Transverse colon (tissue), 4 donors: ENCODE data around the gene ALS2. TPM values are rescaled to one million over a fixed set of nuclear protein-coding genes. Genes with fewer than 3 reads are reported as not detected.
"Not testable (repeated sequence)": the region's sequence is repeated elsewhere in the genome, so short reads cannot be mapped to it uniquely, and the experiment has no call there.

ENCODE experiments used
- DNase-seq: peaks from one replicate; pipeline ENCODE4 v3.0.0-alpha.2; 2019
- H3K27ac ChIP-seq, 4 donors: fragments of 200-600 bp; sonication (generic); 2 replicates each; pipeline ENCODE4 v1.5.1; 2016 to 2018; ENCODE audit warnings: inconsistent platforms in 4 of 4
- H3K27me3 ChIP-seq: fragments of 200-600 bp; sonication (generic); 2 replicates; pipeline ENCODE4 v1.5.1; 2017; ENCODE audit warnings: inconsistent platforms
- H3K36me3 ChIP-seq, 4 donors: fragments of 200-600 bp; sonication (generic); 2 replicates each; pipeline ENCODE4 v1.5.1; 2017 to 2019; ENCODE audit warnings: inconsistent platforms in 4 of 4
- H3K4me1 ChIP-seq, 4 donors: fragments of 200-600 bp; sonication (generic); 2 replicates each; pipeline ENCODE4 v1.5.1; 2017 to 2020; ENCODE audit warnings: inconsistent platforms in 4 of 4
- H3K4me3 ChIP-seq, 4 donors: fragments of 200-600 bp; sonication (generic); 1 replicate in 1 of 4; 2 replicates in 3 of 4; pipeline versions ENCODE4 v1.5.1 to v1.6.1; 2017 to 2019; ENCODE audit warnings: inconsistent platforms in 4 of 4
- H3K9me3 ChIP-seq, 2 donors: fragments of 200-600 bp; sonication (generic); 2 replicates each; pipeline ENCODE4 v1.5.1; 2017 to 2019; ENCODE audit warnings: inconsistent platforms in 2 of 2
- CTCF ChIP-seq, 5 experiments: fragments of 200-600 bp in 3 of 5; fragments of 450-650 bp in 2 of 5; sonication (generic) in 3 of 5; IDR thresholded peaks; 1 replicate in 2 of 5; 2 replicates in 3 of 5; pipeline ENCODE4 v1.5.1; 2016 to 2017; ENCODE audit warnings: antibody characterized with exemption in 5 of 5, inconsistent platforms in 3 of 5, mild to moderate bottlenecking in 2 of 5, moderate library complexity in 1 of 5
- EP300 ChIP-seq: sonication (generic); formaldehyde crosslinking; IDR thresholded peaks from one replicate; pipeline ENCODE4 v1.6.1; 2017; ENCODE audit warnings: antibody characterized with exemption, low read depth
- POLR2A ChIP-seq: fragments of 450-650 bp; IDR thresholded peaks from one replicate; pipeline ENCODE4 v1.6.1; 2016; ENCODE audit warnings: antibody characterized with exemption, mild to moderate bottlenecking, moderate library complexity
- POLR2AphosphoS5 ChIP-seq, 3 donors: sonication (generic); formaldehyde crosslinking; IDR thresholded peaks; one replicate each; pipeline ENCODE4 v1.6.1; 2016; ENCODE audit warnings: antibody characterized with exemption in 3 of 3
- WGBS, 2 donors: methylation state at CpG; one replicate each; pipeline ENCODE4 v1.1.5; 2018; ENCODE audit warnings: low coverage in 1 of 2; 5-methylcytosine and 5-hydroxymethylcytosine counted together
- in situ Hi-C, 4 donors: fragments of 200-750 bp; cut with MboI; loops; one replicate each; pipeline versions ENCODE4 v1.15.0 to v1.15.1; 2017; ENCODE audit warnings: low sequenced_read_pairs in 3 of 4, low pct_ligation_motif_present in 1 of 4, low pct_unique_long_range_greater_than_20kb in 1 of 4
- intact Hi-C: fragments of 100-400 bp; cut with DNase I; formaldehyde crosslinking; loops from one replicate; pipeline ENCODE4 v1.15.1; 2023; ENCODE audit warnings: low total_unique reads
- total RNA-seq, 4 donors: library from RNA; depleted of rRNA; stranded (reverse); fragments of >200 nt; gene quantifications; one replicate each; pipeline ENCODE4 v1.1.0, GENCODE V29; 2016

The ALS2 gene
- total RNA-seq, 4 donors from 2014 or later = 7.9 to 61.1 (median 8.9) TPM

GRCh38 chr2:201674794-201675193 lies 105.9 kb downstream of the ALS2 start:
- Histone ChIP-seq H3K4me1 (no peaks in the 10 kb centered on the region), H3K4me3 (no peak overlapping the region), H3K36me3 (no peaks in the 10 kb centered on the region), H3K27me3 (no peaks in the 10 kb centered on the region), H3K27ac (no peak overlapping the region), H3K9me3 (no peaks in the 10 kb centered on the region)
- TF ChIP-seq POLR2A (no peak), POLR2AphosphoS5 (IDR thresholded peaks at IDR 0.05) (no peak), EP300 (no peak), CTCF (IDR thresholded peaks at IDR 0.05) (no peak)
- 83% methylated on average over 3 of the region's 3 CpGs; no CpG with 5 or more reads in 1 of the 2 donors for WGBS, 2 donors
- DNase-seq = no peak
- in situ Hi-C loops (no loop called here), intact Hi-C loops (no loop called here)

- H3K4me1 ChIP-seq = no peaks in the 10 kb centered on the region
- H3K4me3 ChIP-seq = no peak overlapping the region
- 61 to 86% methylated on average over 2 to 3 of the region's 3 CpGs for WGBS, 2 donors
- no peaks in the 10 kb centered on the region for H3K36me3 ChIP-seq
- no peak for TF ChIP-seq POLR2A
- no peak for TF ChIP-seq EP300
- TF ChIP-seq POLR2AphosphoS5 (IDR thresholded peaks at IDR 0.05) = no peak
- no peak for TF ChIP-seq CTCF (IDR thresholded peaks at IDR 0.05)
- in situ Hi-C loops (no loop called here), intact Hi-C loops (no loop called here)
- no peaks in the 10 kb centered on the region for H3K27me3 ChIP-seq
- H3K27ac ChIP-seq = no peak overlapping the region
- H3K9me3 ChIP-seq = no peaks in the 10 kb centered on the region
- no peak for DNase-seq
Measured at GRCh38 chr2:201674298-201674697, 106.4 kb downstream of the ALS2 start.

GRCh38 chr2:201673546-201673945 lies 107.2 kb downstream of the ALS2 start:
- no peak for DNase-seq
- intact Hi-C loops (no loop called here), in situ Hi-C loops (no loop called here)
- Histone ChIP-seq H3K9me3 (no peaks in the 10 kb centered on the region), H3K4me1 (no peaks in the 10 kb centered on the region), H3K27ac (no peak overlapping the region), H3K27me3 (no peaks in the 10 kb centered on the region), H3K4me3 (no peak overlapping the region), H3K36me3 (no peaks in the 10 kb centered on the region)
- TF ChIP-seq EP300 (no peak), POLR2A (no peak), CTCF (IDR thresholded peaks at IDR 0.05) (no peak), POLR2AphosphoS5 (IDR thresholded peaks at IDR 0.05) (no peak)
- WGBS, 2 donors = 55 to 57% methylated on average over 2 of the region's 2 CpGs

GRCh38 chr2:201671205-201671604 lies 109.5 kb downstream of the ALS2 start:
- H3K4me3 ChIP-seq, H3K9me3 ChIP-seq, H3K27me3 ChIP-seq, H3K4me1 ChIP-seq, H3K36me3 ChIP-seq, intact Hi-C loops, DNase-seq, in situ Hi-C loops, H3K27ac ChIP-seq: not testable (repeated sequence)
- 52 to 92% methylated on average over 1 to 4 of the region's 4 CpGs for WGBS, 2 donors

- intact Hi-C loops (no loop called here), in situ Hi-C loops (no loop called here)
- no peak for DNase-seq
- H3K27ac ChIP-seq = no peak overlapping the region
- H3K4me1 ChIP-seq = no peaks in the 10 kb centered on the region
- no peaks in the 10 kb centered on the region for H3K36me3 ChIP-seq
- no peak for TF ChIP-seq CTCF (IDR thresholded peaks at IDR 0.05)
- TF ChIP-seq POLR2A = no peak
- TF ChIP-seq EP300 = no peak
- TF ChIP-seq POLR2AphosphoS5 (IDR thresholded peaks at IDR 0.05) = no peak
- no peaks in the 10 kb centered on the region for H3K27me3 ChIP-seq
- no peak overlapping the region for H3K4me3 ChIP-seq
- WGBS, 2 donors = 92 to 100% methylated on average over 1 of the region's 1 CpG
- no peaks in the 10 kb centered on the region for H3K9me3 ChIP-seq
Measured at GRCh38 chr2:201669865-201670264, 110.9 kb downstream of the ALS2 start.
